ENCODE data around the gene MRGPRX2.

The MRGPRX2 gene

GRCh38 chr11:19013181-19013857, 47.2 kb downstream of the MRGPRX2 start:
- Histone ChIP-seq H3K27me3 (ENCODE audit: control insufficient read depth in 3 of 3, insufficient read depth in 3 of 3, low read depth in 1 of 3, low read length in 3 of 3) (peaks cover 0 to 4% (median 0%) of the 10 kb centered on the region in 3 experiments), H3K14ac (ENCODE audit: low read length) (no peak overlapping the region), H3K18ac (ENCODE audit: low read length) (no peak overlapping the region), H3K79me1 (ENCODE audit: low read depth, low read length) (no peaks in the 10 kb centered on the region), H2BK5ac (ENCODE audit: low read length) (no peak overlapping the region), H4K8ac (ENCODE audit: low read depth, low read length) (no peak overlapping the region), H3K4me3 (ENCODE audit: low read length in 2 of 2) (no peak overlapping the region), H3K27ac (replicated peaks; ENCODE audit: low read length) (no peak overlapping the region), H2AFZ (ENCODE audit: low read length) (no peak overlapping the region), H2BK120ac (ENCODE audit: low read depth, low read length) (no peak overlapping the region), H4K91ac (ENCODE audit: low read depth, low read length, poor library complexity) (no peak overlapping the region), H3K9ac (ENCODE audit: low read depth, low read length, poor library complexity) (no peak overlapping the region), H3K36me3 (replicated peaks in 1 of 2; ENCODE audit: control insufficient read depth in 2 of 2, insufficient read depth in 2 of 2, low read length in 2 of 2) (no peaks in the 10 kb centered on the region), H3K4me1 (ENCODE audit: control insufficient read depth in 2 of 2, insufficient read depth in 1 of 2, low read depth in 1 of 2, low read length in 2 of 2) (no peaks in the 10 kb centered on the region), H3K4me2 (ENCODE audit: insufficient read depth, low read length, poor library complexity, severe bottlenecking) (no peak overlapping the region), H2BK15ac (ENCODE audit: low read length) (no peak overlapping the region), H2BK12ac (ENCODE audit: low read length) (no peak overlapping the region), H3K9me3 (replicated peaks in 1 of 2; ENCODE audit: control insufficient read depth in 2 of 2, insufficient read depth in 1 of 2, low read depth in 1 of 2, low read length in 2 of 2) (no peaks in the 10 kb centered on the region), H3K4ac (ENCODE audit: low read length) (no peak overlapping the region), H3K23ac (ENCODE audit: low read depth, low read length, poor library complexity) (no peak overlapping the region), H2AK5ac (ENCODE audit: low read depth, low read length) (no peak overlapping the region)
- no CpG with 5 or more reads among the region's 3 CpGs for WGBS, 2 donors (ENCODE audit: extremely low coverage in 2 of 2, insufficient read length in 2 of 2, insufficient replicate concordance in 1 of 2)
- no peak for DNase-seq (ENCODE audit: low spot score)

GRCh38 chr11:19012636-19013035, 47.9 kb downstream of the MRGPRX2 start:
- H2BK15ac ChIP-seq (ENCODE audit: low read length) = no peak overlapping the region
- H3K4me1 ChIP-seq (ENCODE audit: control insufficient read depth in 2 of 2, insufficient read depth in 1 of 2, low read depth in 1 of 2, low read length in 2 of 2) = no peaks in the 10 kb centered on the region
- H2BK12ac ChIP-seq (ENCODE audit: low read length) = no peak overlapping the region
- H3K36me3 ChIP-seq (replicated peaks in 1 of 2; ENCODE audit: control insufficient read depth in 2 of 2, insufficient read depth in 2 of 2, low read length in 2 of 2) = no peaks in the 10 kb centered on the region
- H2BK5ac ChIP-seq (ENCODE audit: low read length) = no peak overlapping the region
- DNase-seq (ENCODE audit: low spot score) = no peak
- H3K23ac ChIP-seq (ENCODE audit: low read depth, low read length, poor library complexity) = no peak overlapping the region
- H3K79me1 ChIP-seq (ENCODE audit: low read depth, low read length) = no peaks in the 10 kb centered on the region
- H3K9me3 ChIP-seq (replicated peaks in 1 of 2; ENCODE audit: control insufficient read depth in 2 of 2, insufficient read depth in 1 of 2, low read depth in 1 of 2, low read length in 2 of 2) = no peaks in the 10 kb centered on the region
- no peak overlapping the region for H3K4me3 ChIP-seq (ENCODE audit: low read length in 2 of 2)
- H4K8ac ChIP-seq (ENCODE audit: low read depth, low read length) = no peak overlapping the region
- H3K4me2 ChIP-seq (ENCODE audit: insufficient read depth, low read length, poor library complexity, severe bottlenecking) = no peak overlapping the region
- no peak overlapping the region for H2AK5ac ChIP-seq (ENCODE audit: low read depth, low read length)
- no peak overlapping the region for H3K9ac ChIP-seq (ENCODE audit: low read depth, low read length, poor library complexity)
- H3K27me3 ChIP-seq (ENCODE audit: control insufficient read depth in 3 of 3, insufficient read depth in 3 of 3, low read depth in 1 of 3, low read length in 3 of 3) = peaks cover 0 to 4% (median 0%) of the 10 kb centered on the region in 3 experiments
- H3K4ac ChIP-seq (ENCODE audit: low read length) = no peak overlapping the region
- H4K91ac ChIP-seq (ENCODE audit: low read depth, low read length, poor library complexity) = no peak overlapping the region
- H2BK120ac ChIP-seq (ENCODE audit: low read depth, low read length) = no peak overlapping the region
- no peak overlapping the region for H3K27ac ChIP-seq (replicated peaks; ENCODE audit: low read length)
- no peak overlapping the region for H3K18ac ChIP-seq (ENCODE audit: low read length)
- H2AFZ ChIP-seq (ENCODE audit: low read length) = no peak overlapping the region
- H3K14ac ChIP-seq (ENCODE audit: low read length) = no peak overlapping the region

All from neuronal stem cell (in vitro differentiated cells).